HEK293T (cell line): ENCODE data around the gene SOX15.

Source experiments
- ARNT ChIP-seq: fragments of 450-650 bp; IDR thresholded peaks from 2 replicates; pipeline ENCODE4 v1.6.1; 2017; ENCODE audit warnings: mild to moderate bottlenecking
- CTBP1 ChIP-seq: fragments of 450-650 bp; IDR thresholded peaks from 2 replicates; pipeline ENCODE4 v1.6.1; 2016; ENCODE audit warnings: borderline replicate concordance
- SP1 ChIP-seq: fragments of 450-650 bp; IDR thresholded peaks from 2 replicates; pipeline ENCODE4 v1.6.1; 2017
- SUZ12 ChIP-seq: fragments of 450-650 bp; IDR thresholded peaks from 2 replicates; pipeline ENCODE4 v1.6.1; 2016; ENCODE audit warnings: mild to moderate bottlenecking

DNA sequence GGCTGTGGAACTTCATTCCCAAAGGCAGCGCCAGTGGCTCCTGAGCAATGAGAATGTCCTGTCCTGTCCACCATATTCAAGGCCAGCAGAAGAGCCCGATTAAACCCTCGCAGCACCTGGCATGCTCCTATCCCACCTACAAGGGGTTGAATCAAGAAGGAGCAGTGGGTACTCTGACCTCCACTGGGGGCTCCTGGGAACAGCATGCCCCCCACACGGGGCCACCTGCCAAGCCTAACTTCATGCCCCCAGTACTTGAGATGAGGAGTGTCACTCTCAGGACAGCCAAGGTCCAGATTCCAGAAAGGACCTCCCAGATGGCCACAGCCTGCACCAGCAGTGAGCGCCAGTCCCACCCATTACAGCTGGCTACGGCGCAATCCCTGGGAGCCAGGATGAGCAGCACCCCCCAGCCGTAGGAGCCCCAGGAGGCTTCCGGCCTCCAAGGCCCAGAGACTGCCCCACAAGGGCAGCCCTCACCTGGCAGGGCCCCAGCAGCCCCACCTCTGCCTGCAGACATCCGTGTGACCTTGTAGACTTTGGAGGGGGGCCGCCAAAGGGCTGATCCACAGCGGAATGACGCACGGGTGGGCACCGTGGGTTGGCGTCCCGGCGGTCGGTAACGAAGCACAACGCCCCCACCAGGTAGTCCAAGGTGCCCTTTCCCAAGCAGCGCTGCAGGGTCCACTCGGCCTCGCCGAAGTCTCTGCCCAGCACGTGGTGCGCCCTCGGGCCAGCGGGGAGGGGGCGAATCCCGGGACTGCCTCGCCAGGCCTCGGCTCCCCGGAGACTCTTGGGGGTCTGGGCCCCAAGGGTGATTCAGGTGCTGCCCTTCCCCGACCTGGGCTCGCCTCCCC is 7.3 kb downstream of the SOX15 start:
- TF ChIP-seq SP1: no peak
- no peak for TF ChIP-seq SUZ12
- no peak for TF ChIP-seq ARNT
- no peak for TF ChIP-seq CTBP1
